NCI-H774 (cell line): ENCODE results near the gene RHOJ.

ENCODE experiments used
- DNase-seq: peaks from one replicate; lab custom pipeline; 2025; lab: John Stamatoyannopoulos, UW

Gene RHOJ

DNA sequence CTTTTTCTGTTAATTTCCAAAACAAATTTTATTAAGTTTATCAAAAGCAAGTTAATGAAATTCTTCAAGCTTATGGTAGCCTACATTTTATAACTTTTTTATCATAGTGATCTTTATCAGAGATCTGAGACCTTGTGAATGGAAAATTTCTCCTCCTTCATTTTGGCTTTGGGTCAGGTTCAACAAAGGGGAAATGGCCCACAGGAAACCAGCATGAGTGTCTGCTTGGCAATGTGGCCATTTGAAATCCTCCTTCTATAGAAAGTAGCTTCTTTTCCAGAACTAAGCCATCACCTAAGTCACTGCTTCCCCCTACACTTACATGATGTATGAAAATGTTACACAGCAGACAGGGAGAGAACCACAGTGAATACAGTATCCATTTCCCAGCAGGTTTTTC, 1.6 kb downstream of the RHOJ start:
- DNase-seq = no peak

DNA sequence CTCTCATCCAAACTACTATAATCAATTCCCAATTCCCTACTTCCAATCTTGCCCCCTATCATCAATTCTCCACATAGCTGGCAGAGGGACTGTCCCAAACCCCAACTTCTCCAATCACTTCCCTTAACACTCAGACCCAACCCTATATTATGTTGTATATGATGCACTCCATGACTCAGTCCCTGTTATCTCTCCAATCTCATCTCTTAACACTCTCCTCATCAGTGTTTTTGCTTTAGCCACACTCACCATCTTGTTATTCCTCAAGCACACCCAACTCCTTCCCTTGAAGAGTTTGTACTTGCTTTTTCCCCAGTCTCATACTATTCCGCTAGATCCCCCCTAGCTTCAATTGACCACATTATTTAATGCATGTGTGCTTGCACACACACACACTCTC, 4.9 kb downstream of the RHOJ start:
- no peak for DNase-seq

DNA sequence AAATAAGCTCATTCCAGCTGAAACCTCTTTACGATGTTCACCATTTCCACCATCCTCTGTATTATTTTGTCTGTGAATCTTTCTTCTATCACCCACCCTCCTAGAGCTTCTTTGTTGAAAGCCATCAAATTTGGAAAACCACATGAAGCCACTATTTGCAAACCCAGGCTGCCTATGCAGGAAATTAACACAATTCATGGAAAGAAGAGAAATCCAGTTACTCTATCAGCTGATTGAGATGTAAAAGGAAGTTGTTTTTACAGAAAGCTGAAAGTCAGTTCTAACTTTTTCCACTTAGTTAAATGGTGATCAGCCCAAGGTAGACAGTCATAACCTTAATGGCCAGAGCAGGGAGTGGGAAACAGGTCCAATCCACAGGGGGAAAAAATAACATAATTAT, 6.6 kb downstream of the RHOJ start:
- DNase-seq = no peak

DNA sequence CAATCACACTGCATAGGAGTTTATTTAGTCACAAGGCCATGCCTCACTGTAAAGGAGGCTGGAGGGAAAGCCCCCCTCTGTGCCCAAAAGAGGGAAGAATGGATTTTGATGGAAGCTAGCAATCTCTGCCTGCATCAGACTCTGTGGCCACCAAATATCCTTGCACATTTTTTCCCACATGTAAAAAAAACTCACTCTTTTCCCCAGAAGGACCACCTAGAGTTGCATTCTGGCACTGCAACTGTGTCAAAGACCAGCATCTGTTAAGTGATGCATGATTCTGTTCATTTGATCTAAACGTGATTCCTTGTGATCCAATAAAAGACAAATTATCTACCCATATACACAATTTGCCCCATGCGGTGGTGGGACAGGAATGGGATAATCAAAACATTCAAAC, 8.0 kb downstream of the RHOJ start:
- no peak for DNase-seq

DNA sequence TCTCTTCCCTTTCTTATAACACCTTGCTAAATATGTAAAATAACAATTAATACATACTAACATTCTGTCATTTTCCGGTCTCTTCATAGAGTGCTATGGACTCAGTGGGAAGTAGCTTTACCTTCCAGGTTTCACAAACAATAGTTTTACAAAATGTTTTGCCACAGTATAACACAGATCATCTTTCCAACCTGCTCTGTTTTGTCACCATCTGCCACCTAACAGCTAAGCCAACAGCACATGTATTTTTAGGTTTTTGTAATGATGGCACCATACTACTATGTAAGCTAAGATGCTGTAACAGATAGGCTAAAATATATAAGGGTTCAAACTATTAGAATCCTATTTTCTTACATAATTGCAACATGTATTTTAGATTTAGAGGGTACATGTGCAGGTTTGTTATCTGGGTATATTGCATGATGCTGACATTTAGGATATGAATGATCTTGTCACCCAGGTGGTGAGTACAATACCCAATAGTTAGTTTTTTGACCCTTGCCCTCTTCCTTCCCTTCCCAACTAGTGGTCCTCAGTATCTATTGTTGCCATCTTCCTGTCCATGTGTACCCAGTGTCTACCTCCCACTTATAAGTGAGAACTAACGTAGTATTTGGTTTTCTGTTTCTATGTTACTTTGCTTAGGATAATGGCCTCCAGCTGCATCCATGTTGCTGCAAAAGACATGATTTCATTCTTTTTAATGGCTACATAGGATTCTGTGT, 8.7 kb downstream of the RHOJ start:
- no peak for DNase-seq

DNA sequence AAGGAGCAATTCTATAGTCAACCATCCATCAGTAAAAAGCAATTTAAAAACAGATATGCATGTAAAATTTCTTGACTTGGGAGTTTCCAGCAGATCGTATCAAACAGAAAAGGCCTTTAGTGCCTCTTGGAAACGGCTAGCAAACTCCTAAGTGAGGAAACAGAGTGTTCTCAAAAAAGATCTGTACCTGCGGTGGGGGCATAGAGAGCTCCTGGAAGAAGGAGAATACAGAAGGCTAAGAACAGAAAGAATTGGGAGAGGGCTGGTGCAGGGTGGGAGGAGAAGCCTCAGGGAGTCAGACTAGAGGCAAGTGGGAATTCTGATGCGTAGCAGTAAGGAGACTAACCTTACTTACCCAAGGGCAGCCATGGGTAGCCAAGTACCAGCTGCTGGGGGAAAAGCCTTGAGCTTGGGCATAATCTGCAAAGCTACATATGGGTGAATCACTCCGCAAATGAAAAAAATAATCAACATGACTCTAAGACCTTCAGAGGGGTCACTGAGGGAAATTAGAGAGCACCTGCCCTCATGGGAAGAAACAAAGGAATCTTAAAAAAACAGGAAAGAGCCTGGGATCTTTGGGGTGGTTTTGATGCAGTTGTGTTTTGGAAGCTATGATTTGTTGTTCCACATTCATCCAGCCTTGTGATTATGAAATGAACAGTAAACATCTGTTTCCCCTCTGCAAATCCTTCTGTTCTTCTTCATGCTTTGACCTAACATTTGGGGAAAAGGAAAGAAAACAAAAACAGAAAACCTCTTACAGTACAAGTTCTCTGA, 10.4 kb downstream of the RHOJ start:
- DNase-seq = no peak

DNA sequence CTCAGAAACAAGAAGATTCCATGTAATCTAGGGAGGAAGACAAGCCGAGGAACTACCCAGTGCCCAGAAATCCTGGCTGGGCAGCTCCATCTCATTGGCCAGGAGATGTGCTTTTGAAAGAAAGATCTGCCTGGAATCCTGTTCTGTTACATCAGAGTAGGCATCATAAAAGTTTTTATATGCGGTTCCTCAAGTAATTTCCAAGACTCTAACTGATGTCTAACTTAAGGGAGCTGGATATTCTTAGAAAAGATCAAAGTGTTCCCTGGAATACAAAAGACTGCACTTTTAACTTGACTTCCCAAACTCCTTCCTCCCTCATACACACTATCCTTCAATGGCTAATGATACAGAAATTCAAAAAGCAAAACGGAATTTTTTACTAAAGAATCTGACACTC, 16.3 kb downstream of the RHOJ start:
- no peak for DNase-seq

DNA sequence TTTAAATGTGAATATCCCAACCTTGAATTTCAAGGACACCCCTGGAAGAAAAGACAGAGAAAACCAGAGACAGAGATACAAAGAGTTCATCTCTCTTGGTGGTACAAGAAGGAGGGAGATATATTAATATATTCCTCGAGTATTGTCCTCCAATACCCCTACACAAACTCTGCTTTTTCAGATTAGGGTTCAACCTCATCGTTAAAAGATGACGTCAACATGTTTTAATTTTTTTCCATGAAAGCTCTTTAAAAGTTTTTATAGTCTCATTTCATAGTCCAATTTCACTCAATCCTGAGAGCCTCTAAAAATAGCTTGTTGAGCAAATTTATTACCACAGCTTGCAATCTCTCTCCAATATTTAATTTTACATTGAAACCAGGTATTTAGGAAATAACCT, 19.4 kb downstream of the RHOJ start:
- no peak for DNase-seq

DNA sequence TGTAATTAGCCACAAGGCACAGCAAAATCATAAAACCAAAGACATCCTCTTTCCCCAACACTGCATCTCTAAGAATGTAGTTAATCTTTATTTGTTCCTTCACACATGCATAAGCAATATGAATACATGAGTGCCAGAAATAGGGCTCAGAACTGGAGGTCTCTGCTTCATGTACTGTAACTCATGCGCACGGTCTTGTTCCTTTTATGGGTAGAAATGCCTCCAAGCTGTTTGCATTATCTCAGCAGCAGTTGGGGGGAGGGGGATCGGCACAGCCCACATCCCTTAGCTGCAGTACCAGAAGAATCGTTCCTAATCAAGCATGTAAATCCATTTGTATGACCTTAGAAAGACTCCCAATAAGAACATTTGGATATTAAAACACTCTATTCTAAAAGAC, 20.0 kb downstream of the RHOJ start:
- no peak for DNase-seq

DNA sequence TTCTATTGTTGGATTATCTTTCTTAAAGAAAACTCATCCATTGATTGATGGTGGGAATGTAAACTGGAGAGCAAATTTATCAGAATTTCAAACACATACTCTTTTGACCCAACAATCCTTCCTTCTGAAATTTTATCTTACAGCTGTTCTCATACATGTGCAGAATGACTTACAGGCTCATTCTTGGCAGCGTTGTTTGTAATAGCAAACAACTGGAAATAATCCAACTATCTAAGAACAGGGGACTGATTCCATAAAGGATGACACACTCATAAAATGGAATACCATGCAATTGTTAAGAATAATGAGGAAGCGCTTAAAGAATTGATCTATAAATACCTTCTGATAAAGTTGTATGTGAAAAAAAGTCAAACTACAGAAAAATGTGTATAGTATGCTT, 24.0 kb downstream of the RHOJ start:
- no peak for DNase-seq

DNA sequence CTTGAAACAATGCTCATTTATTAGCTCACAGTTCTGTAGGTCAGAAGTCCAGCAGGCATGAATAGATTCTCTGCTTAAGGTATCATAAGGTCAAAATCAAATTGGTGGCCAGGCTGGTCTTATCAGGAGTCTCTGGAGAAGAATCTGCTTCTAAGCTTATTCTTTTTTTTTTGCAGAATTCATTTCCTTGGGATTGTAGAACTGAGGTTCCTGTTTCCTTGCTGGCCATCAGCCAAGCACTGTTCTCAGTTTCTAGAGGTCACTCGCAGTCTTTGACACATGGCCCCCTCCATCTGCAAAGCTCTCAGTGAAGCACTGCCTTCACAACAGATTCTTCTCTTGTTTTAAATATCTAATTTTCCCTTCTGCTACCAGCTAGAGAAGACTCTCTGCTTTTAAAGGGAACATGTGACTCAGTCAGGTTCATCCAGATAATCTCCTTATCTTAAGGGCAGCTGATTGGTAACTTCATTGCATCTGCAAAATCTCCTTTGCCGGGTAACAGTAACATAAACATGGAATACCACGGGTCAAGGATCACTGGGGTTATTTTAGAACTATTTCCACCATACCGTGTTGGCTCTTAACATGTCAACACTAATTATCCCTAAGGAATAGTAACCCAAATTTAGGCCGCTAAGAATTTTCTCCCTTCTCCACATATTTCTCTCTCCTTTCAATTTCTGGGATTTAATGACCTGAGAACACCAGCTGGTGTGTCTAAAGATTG, 25.3 kb downstream of the RHOJ start:
- no peak for DNase-seq

DNA sequence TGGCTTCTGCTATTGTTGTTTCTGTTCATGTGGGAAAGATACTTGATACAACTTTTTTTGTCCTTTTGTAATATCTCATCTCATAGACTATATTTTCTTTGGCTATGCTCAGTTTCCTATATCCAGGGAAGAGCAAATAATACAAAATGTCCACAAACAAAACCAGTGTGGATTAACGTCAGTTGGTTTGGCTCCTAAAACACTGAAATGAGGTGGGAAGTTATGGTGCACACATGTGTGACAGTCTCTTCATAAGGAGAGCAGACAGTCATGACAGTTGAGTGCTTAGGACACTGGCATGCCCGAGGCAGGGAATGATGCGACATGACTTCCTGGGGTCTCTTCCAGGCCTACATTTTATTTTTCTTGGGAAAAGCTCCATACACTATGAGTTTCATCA, 27.5 kb downstream of the RHOJ start:
- DNase-seq = no peak

DNA sequence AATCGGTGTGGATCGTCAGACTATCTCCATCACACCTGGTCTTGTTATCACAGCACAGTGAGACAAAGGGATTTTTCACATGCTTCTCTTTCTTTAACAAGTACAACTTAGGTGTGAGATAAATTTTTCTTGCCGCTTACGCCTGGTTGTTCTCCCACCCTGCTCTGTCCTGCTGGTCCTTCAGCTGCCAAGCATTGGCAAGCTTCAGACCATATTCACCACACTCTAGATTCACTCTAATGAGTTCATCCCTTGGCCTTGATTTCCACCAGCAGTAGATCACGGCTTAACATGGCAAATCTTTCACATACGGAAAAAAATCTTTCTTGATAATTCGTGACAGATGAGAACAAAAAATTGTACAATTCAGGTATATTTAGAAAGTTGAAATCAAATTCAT, 33.5 kb downstream of the RHOJ start:
- DNase-seq = no peak

DNA sequence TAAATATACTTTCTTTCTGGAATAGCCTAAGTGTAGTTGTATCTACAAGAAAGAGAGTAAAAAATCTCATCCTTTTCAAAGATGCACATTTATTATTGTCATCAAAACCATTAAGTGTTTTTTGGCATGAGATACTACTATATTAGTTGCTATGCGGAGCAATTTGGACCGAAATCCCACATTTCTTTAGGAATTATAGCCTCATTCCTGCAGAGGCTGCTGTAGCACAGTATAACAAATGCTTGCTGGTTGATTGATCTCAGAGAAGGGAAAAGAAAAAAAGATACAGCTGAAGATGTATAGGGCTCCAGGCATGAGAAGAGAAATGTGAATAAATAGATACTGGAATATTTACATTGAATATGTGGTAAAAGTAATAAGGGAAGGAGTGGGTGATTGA, 36.0 kb downstream of the RHOJ start:
- no peak for DNase-seq

DNA sequence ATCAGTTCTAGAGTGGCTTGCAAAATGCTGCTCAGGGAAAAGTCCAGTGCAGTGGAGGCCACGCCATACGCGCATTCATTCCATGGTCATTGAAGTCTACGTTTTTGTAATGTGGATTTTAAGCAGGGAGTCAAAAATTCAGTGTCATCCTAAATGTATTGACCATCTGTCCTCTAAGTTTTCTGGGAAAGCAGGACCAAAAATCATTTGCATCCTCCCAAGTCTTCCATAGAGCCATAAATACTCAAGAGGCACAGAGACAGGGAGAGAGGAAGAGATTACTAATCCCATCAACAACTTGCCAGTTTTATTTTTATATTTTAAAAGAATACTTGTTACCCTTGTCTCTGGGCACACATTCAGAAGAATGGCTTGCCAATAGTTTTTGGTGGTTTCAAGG, 36.9 kb downstream of the RHOJ start:
- DNase-seq = no peak

DNA sequence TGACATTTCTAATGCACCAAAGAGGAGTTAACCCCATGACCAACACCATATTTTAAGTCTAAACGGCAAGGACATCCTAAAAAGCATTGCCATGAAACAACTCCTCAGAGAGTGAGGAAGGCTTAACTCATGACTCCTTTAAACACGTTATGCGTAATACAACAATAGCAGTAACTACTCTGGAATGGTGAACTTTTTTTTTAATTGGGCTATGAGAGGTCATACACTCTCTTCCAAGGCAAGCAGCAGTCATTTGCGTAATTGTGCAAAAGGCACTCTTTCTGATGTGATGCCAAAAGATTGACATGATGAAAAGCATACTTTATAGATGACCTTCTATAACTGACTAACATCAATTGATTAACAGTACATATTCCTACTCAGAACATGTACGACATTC, 39.4 kb downstream of the RHOJ start:
- DNase-seq = no peak

DNA sequence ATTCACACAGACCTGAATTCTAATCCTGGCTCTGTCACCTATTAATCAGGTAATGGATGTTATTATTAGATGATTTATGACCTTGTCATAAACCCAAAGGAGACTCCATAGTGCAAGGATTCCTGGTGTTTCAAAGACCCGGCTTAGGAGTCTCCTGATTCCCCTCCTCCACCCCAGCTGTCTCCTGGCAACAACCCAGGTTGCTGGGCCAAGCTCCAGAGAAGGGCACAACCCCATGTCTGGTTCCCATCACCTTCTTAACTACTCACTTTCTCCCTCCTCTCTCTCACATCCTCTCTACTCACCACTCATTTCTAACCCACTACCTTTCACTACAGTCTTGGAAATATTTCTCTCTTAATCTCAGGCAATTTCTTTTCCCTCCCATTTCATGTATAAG, 41.6 kb downstream of the RHOJ start:
- no peak for DNase-seq

DNA sequence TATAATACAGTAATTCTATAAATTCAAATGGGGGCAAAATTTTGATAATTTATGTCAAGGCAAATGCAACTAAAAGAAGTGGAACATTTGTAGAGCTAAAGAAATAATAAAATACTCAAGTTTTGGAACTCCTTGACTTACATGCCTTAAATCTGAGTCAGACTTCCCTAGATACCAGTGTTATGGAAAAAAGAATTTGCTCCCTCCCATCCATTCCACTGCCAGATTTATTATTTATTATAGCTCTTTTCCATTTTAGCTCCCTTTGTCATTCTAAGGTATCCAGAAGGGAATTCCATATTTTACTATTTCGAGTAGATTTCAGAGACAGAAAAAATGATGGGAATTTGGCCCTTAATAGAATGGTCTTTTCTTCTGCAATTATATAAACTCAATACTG, 44.0 kb downstream of the RHOJ start:
- no peak for DNase-seq

DNA sequence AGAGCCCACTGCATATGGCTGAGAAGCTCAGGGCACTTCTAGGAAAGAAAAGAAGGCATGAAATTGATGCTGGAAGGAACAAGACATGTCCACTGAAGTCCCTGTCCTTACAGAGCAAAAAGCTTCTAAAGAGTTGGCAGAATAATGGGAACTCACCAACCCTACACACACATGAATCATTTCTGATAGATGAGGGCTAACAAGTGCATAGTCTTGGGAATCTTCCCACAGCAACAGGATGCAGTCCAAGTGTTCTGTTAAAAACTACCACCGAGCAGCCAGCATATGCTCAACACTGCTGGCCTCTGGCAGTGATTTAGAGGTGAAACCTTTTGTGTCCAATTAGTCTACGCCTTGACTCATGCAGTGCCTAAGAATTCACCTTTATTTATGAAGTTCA, 44.8 kb downstream of the RHOJ start:
- DNase-seq = no peak

DNA sequence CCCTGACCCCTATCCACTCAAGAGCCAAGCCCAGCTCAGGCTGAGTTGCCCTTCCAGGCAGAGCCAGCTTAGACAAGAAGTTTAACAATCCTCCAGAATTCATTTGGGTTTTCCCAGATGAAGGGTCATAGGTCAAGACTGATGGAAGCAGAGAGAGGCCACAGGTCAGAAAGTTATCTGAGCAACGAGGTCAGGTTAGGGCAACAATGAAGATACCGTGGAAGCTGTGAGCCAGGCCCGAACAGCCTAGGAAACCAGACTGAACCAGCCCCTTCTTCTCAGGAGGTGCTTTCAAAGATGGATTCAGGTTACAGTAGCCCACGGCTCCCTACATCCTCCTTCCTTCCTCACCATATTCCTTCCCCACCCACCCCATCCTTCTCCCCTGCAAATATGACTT, 53.1 kb downstream of the RHOJ start:
- no peak for DNase-seq

DNA sequence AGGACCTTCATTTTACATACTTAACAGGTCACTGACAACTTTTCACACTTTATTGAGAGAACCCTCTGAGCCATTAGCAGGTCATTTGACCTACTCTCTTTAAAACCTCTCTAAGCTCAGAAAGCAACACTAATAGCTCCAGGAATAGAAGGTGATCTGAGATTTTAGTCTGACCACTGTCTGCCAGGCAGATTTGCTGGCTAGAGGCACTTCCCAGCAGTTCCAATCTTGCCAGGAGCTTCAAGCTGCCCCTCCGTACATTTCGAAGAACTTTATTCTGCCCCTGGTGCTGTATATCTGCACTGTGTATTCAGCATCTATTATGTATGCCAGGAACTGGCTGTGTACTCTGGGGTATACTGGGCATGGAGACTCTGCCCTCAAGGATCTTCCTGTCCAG, 58.2 kb downstream of the RHOJ start:
- no peak for DNase-seq

DNA sequence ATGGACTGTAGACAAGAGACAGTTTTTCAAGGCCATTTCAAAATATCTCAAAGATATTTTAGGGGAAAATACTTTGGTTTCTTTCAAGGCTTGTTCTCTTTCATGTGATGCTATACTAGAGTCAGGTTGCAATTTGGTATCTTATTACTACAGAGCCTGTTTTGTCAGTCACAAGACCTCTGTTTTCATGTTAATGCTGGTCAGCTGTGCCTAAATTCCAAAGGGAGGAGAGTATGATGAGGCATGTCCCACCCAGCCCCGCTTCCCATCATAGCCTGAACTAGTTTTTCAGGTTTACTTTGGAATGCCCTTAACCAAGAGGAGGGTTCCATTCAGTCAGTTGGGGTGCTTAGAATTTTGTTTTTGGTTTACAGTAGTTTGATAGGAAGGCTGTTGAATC, 61.9 kb downstream of the RHOJ start:
- no peak for DNase-seq

DNA sequence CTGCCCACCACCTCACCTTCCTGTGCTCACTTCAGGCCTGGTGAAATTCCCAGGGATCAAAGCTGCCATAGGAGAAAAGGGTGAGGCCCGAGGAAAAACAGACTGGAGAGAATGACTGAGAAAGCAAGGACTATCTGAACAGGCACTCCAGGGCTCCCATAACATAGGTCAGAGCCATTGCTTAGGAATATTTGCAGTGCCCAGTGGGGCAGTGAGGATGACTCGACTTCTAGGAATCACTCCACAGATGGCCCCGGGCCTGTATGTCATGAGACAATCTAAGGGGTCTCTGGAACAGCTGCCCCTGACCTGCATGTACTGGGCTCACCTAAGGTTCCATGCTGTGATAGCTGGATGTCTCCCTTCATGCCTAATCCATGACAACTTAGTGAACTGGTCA, 62.9 kb downstream of the RHOJ start:
- DNase-seq = no peak
